GM12874 (cell line): ENCODE measurements around the gene RGS7.

Source experiments
- TF ChIP-seq, protein P1 (sequence below): IDR thresholded peaks from 2 replicates; pipeline ENCODE4 v1.5.1; 2011; ENCODE audit warnings: low read depth, mild to moderate bottlenecking, control low read depth, low read length, moderate library complexity; ENCODE audit not compliant: insufficient read depth

RGS7 gene

GRCh38 chr1:240925273-240925672 lies 431.7 kb downstream of the RGS7 start:
- TF ChIP-seq, protein P1, sequence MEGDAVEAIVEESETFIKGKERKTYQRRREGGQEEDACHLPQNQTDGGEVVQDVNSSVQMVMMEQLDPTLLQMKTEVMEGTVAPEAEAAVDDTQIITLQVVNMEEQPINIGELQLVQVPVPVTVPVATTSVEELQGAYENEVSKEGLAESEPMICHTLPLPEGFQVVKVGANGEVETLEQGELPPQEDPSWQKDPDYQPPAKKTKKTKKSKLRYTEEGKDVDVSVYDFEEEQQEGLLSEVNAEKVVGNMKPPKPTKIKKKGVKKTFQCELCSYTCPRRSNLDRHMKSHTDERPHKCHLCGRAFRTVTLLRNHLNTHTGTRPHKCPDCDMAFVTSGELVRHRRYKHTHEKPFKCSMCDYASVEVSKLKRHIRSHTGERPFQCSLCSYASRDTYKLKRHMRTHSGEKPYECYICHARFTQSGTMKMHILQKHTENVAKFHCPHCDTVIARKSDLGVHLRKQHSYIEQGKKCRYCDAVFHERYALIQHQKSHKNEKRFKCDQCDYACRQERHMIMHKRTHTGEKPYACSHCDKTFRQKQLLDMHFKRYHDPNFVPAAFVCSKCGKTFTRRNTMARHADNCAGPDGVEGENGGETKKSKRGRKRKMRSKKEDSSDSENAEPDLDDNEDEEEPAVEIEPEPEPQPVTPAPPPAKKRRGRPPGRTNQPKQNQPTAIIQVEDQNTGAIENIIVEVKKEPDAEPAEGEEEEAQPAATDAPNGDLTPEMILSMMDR = no peak

DNA sequence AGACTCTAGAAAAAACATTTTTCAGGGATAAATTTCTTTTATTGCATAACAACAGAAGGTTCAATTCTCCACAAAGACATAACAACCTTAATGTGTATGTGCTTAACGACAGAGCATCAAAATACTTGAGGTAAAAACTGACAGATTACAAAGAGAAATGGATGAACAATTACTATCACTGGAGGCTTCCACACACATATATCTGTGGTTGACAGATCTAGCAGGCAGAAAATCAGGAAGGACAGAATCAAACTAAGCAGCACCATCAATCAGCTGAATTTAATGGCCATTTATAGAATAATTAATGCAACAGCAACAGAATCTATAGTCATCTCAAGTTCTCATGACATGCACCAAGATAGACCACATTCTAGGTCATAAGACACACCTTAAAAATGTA lies 439.0 kb downstream of the RGS7 start:
- TF ChIP-seq, protein P1 = no peak

DNA sequence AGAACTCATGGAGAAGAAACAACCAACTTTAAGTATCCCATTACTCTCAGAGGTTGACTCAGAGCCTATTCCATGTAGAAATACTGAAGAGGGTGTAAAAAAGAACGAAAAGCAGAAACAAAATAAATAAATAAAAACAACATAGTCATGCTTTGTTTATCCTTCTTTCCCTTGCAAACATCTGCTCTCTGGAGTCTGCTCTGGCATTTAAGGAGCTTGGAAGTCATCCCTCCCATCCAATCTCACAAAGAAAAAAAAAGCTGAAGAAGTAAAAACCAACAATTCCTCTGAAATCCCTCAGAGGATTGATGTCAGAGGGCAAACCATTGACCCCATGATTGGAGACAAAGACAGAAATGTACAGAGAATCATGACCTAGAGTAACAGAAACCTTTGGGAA lies 442.5 kb downstream of the RGS7 start:
- TF ChIP-seq, protein P1 = no peak

- TF ChIP-seq, protein P1 = no peak
These were observed 444.2 kb downstream of the RGS7 start for GRCh38 chr1:240912821-240913220.

DNA sequence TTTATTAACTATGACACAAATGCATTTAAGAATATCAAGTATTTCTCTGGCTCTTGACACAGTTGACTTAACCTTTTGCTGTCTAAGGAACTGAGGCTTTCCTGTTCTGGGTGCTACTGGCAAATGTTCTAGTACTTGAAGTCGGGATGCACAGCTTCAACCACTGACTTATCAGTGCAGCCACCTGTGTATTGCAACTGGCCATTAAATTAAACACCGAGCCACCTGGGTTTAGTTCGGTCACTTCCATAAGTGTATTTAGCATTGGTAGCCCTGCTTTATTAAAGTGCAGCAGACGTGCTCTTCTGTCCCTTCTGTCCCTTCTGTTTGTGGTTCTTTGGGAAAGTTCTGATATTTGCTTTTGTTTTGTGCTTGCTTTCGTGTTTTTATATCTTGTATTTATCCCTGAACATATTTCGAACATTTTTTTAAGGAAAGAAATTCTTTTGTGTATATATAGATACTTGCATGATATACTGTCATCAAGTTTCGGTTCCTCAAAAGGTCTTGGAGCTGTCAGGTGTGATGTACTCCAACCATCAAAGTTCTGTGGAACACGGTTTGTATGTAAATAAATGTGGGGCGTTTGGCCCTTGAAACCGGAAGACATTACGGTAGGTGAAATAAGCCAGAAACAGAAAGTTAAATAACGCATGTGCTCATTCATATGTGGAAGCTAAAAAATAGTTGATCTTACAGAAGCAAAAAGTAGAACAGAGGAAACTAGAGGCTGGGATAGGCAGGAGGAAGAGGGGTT lies 447.1 kb downstream of the RGS7 start:
- TF ChIP-seq, protein P1 = no peak

DNA sequence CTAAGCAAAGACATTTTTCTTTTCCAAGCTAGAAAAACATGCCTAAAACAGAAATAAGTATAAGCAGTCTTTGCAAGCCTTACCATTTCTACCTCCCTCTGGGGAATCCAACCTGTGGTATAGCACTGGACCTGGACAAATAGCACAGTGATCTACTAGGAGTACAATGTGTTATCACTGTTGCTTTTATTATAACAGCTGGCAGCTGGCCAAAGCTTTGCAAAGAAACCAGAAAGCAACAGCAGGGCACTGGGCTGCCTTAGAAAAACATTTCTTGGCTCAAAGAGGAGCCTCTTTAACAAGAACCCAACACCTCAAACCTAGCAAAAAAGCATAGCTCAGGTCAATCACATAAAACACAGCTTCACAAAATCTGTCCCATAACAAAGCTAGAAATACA lies 450.5 kb downstream of the RGS7 start:
- TF ChIP-seq, protein P1 = no peak

GRCh38 chr1:240905225-240905765 lies 451.7 kb downstream of the RGS7 start:
- TF ChIP-seq, protein P1 = no peak
